B cell (primary cell): Measurements from ENCODE around the gene PYROXD2. TPM values are rescaled to one million over a fixed set of nuclear protein-coding genes. Genes with fewer than 3 reads are reported as not detected.
"Not testable (repeated sequence)": the region's sequence is repeated elsewhere in the genome, so short reads cannot be mapped to it uniquely, and the experiment has no call there.

ENCODE experiments used
- ATAC-seq: fragments of 200-7000 bp; cut with Tn5 transposase; one replicate; pipeline ENCODE4 v1.10.0; 2021; ENCODE audit warnings: low read depth, mild to moderate bottlenecking, moderate number of reproducible peaks, moderate library complexity
- CTCF ChIA-PET: fragments of 350-600 bp; sonication (Branson Sonifier 250); formaldehyde crosslinking; loops from one replicate; lab custom pipeline; 2021; ENCODE audit warnings: antibody characterized with exemption, inconsistent platforms; lab: Charles Lee
- POLR2A ChIA-PET: fragments of 350-600 bp; sonication (Branson Sonifier 250); formaldehyde crosslinking; loops from one replicate; lab custom pipeline; 2021; ENCODE audit warnings: antibody characterized with exemption; lab: Charles Lee
- DNase-seq: peaks from one replicate; pipeline ENCODE4 v3.0.0; 2013
- H2AFZ ChIP-seq: 2 replicates; pipeline ENCODE4 v1.6.1; 2012; ENCODE audit warnings: mild to moderate bottlenecking, low read depth, low read length; ENCODE audit not compliant: insufficient read depth, poor library complexity, severe bottlenecking
- H3K27ac ChIP-seq, 2 donors: 1 replicate in 1 of 2; 2 replicates in 1 of 2; pipeline ENCODE4 v1.5.1; 2012 to 2013; ENCODE audit warnings: low read length in 2 of 2, mild to moderate bottlenecking in 2 of 2, moderate library complexity in 1 of 2
- H3K27me3 ChIP-seq, 4 experiments: fragments of 200-600 bp in 1 of 4; sonication (generic) in 1 of 4; replicated peaks in 1 of 4; 1 replicate in 2 of 4; 2 replicates in 2 of 4; pipeline versions ENCODE4 v1.6.1 to v1.7.0; 2013 to 2016; ENCODE audit warnings: low read length in 3 of 4, mild to moderate bottlenecking in 2 of 4, mixed read lengths in 1 of 4, moderate library complexity in 1 of 4; ENCODE audit not compliant: insufficient read depth in 4 of 4, control insufficient read depth in 3 of 4; ENCODE audit errors: control extremely low read depth in 1 of 4
- H3K36me3 ChIP-seq, 2 experiments: replicated peaks in 1 of 2; 1 replicate in 1 of 2; 2 replicates in 1 of 2; pipeline versions ENCODE4 v1.6.1 to v1.7.1; 2013; ENCODE audit warnings: low read length in 1 of 2; ENCODE audit not compliant: insufficient read depth in 2 of 2, control insufficient read depth in 1 of 2; ENCODE audit errors: control extremely low read depth in 1 of 2, extremely low read depth in 1 of 2
- H3K4me1 ChIP-seq, 2 donors: fragments of 200-600 bp in 1 of 2; sonication (generic) in 1 of 2; 1 replicate in 1 of 2; 2 replicates in 1 of 2; pipeline versions ENCODE4 v1.5.1 to v1.6.1; 2013 to 2017; ENCODE audit warnings: low read length in 2 of 2; ENCODE audit not compliant: control insufficient read depth in 2 of 2, insufficient read depth in 2 of 2
- H3K4me2 ChIP-seq: replicated peaks from 2 replicates; pipeline ENCODE3; 2012; ENCODE audit warnings: mild to moderate bottlenecking, low read depth, low read length; ENCODE audit not compliant: poor library complexity, severe bottlenecking
- H3K4me3 ChIP-seq, 5 experiments: fragments of 200-600 bp in 1 of 5; sonication (generic) in 1 of 5; 1 replicate in 3 of 5; 2 replicates in 2 of 5; pipeline versions ENCODE4 v1.5.1 to v1.7.0; 2011 to 2016; ENCODE audit warnings: low read length in 4 of 5, mild to moderate bottlenecking in 4 of 5, low read depth in 2 of 5, control low read depth in 1 of 5, moderate library complexity in 1 of 5; ENCODE audit not compliant: insufficient read depth in 1 of 5; ENCODE audit errors: control extremely low read depth in 1 of 5, extremely low read depth in 1 of 5
- H3K79me2 ChIP-seq: fragments of 200-600 bp; sonication (generic); one replicate; pipeline ENCODE4 v1.6.0; 2016; ENCODE audit warnings: low read length; ENCODE audit not compliant: control insufficient read depth, insufficient read depth
- H3K9ac ChIP-seq: fragments of 200-600 bp; sonication (generic); 2 replicates; pipeline ENCODE4 v1.6.1; 2017; ENCODE audit warnings: mild to moderate bottlenecking, low read length, moderate library complexity
- H3K9me3 ChIP-seq, 3 donors: one replicate each; pipeline versions ENCODE4 v1.6.1 to v1.7.1; 2013; ENCODE audit warnings: low read length in 2 of 3; ENCODE audit not compliant: control insufficient read depth in 2 of 3, insufficient read depth in 1 of 3; ENCODE audit errors: control extremely low read depth in 1 of 3
- H4K20me1 ChIP-seq: 2 replicates; pipeline ENCODE4 v1.6.0; 2012; ENCODE audit warnings: mild to moderate bottlenecking, low read length; ENCODE audit not compliant: insufficient read depth, control insufficient read depth, poor library complexity, severe bottlenecking
- H3K27ac Mint-ChIP-seq: one replicate; pipeline ENCODE4 v1.8.0; 2021; ENCODE audit warnings: mixed read lengths
- H3K27me3 Mint-ChIP-seq: one replicate; pipeline ENCODE4 v1.8.0; 2021; ENCODE audit warnings: mixed read lengths
- H3K4me1 Mint-ChIP-seq: one replicate; pipeline ENCODE4 v1.8.0; 2021; ENCODE audit warnings: mixed read lengths
- H3K4me3 Mint-ChIP-seq: one replicate; pipeline ENCODE4 v1.8.0; 2021; ENCODE audit warnings: mixed read lengths
- H3K9me3 Mint-ChIP-seq: one replicate; pipeline ENCODE4 v1.8.0; 2022; ENCODE audit warnings: mixed read lengths; ENCODE audit not compliant: insufficient read depth
- EZH2 ChIP-seq: IDR thresholded peaks from 2 replicates; pipeline ENCODE4 v1.6.1; 2012; ENCODE audit warnings: borderline replicate concordance, low read depth, mild to moderate bottlenecking, moderate library complexity, low read length; ENCODE audit not compliant: insufficient read depth, poor library complexity, severe bottlenecking
- WGBS: methylation state at CpG from one replicate; pipeline ENCODE4 v1.1.5; 2013; ENCODE audit warnings: missing lambda C conversion rate; ENCODE audit not compliant: insufficient coverage; 5-methylcytosine and 5-hydroxymethylcytosine counted together
- intact Hi-C: fragments of 100-400 bp; cut with micrococcal nuclease; formaldehyde crosslinking; loops from one replicate; pipeline ENCODE4 v1.10.0; 2022
- polyA plus RNA-seq: library from polyadenylated mRNA; depleted of rRNA; stranded (reverse); fragments of >200 nt; gene quantifications from 2 replicates; pipeline ENCODE4 v1.2.3, GENCODE V29; 2012
- total RNA-seq, 2 donors: library from RNA; stranded (reverse); fragments of 120-200 nt in 1 of 2; gene quantifications; 1 replicate in 1 of 2; 2 replicates in 1 of 2; pipeline versions ENCODE4 v1.2.3 to v1.2.4, GENCODE V29; 2013 to 2022
- TF ChIP-seq, protein P1 (sequence below): fragments of 200-600 bp; IDR thresholded peaks from one replicate; pipeline ENCODE4 v1.8.0; 2022; ENCODE audit warnings: antibody characterized with exemption, mild to moderate bottlenecking

Gene PYROXD2
- total and polyA plus RNA-seq, 2 donors (not counting 1 experiment from before 2014, with no cell fraction given): 25.1 to 960 TPM

- H3K36me3 ChIP-seq: no peaks in the 10 kb centered on the region
- peaks cover 8% of the 10 kb centered on the region for H3K9me3 Mint-ChIP-seq
- peaks cover 12% of the 10 kb centered on the region for H3K27me3 Mint-ChIP-seq
- no peaks in the 10 kb centered on the region for H3K27me3 ChIP-seq
- DNase-seq: no peak
- no peak overlapping the region for H3K9ac ChIP-seq
- no peak overlapping the region for H3K4me2 ChIP-seq
- no peaks in the 10 kb centered on the region for H4K20me1 ChIP-seq
- H3K27ac ChIP-seq: no peak overlapping the region
- ATAC-seq: no peak
- H3K27ac Mint-ChIP-seq: no peak overlapping the region
- H3K9me3 ChIP-seq: peaks cover 0 to 20% (median 11%) of the 10 kb centered on the region in 3 donors
- 90% methylated on average over 2 of the region's 6 CpGs for WGBS
- peaks cover 43% of the 10 kb centered on the region for H3K4me1 Mint-ChIP-seq
- ChIA-PET POLR2A (no interaction called here), CTCF (no interaction called here)
- no peaks in the 10 kb centered on the region for H3K79me2 ChIP-seq
- intact Hi-C loops: no loop called here
- TF ChIP-seq EZH2: no peak
- TF ChIP-seq, protein P1, sequence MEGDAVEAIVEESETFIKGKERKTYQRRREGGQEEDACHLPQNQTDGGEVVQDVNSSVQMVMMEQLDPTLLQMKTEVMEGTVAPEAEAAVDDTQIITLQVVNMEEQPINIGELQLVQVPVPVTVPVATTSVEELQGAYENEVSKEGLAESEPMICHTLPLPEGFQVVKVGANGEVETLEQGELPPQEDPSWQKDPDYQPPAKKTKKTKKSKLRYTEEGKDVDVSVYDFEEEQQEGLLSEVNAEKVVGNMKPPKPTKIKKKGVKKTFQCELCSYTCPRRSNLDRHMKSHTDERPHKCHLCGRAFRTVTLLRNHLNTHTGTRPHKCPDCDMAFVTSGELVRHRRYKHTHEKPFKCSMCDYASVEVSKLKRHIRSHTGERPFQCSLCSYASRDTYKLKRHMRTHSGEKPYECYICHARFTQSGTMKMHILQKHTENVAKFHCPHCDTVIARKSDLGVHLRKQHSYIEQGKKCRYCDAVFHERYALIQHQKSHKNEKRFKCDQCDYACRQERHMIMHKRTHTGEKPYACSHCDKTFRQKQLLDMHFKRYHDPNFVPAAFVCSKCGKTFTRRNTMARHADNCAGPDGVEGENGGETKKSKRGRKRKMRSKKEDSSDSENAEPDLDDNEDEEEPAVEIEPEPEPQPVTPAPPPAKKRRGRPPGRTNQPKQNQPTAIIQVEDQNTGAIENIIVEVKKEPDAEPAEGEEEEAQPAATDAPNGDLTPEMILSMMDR: no peak
- no peak overlapping the region for H3K4me3 Mint-ChIP-seq
- H2AFZ ChIP-seq: no peak overlapping the region
- no peak overlapping the region for H3K4me3 ChIP-seq
- H3K4me1 ChIP-seq: peaks cover 21 to 25% of the 10 kb centered on the region in 2 donors
Observed at GRCh38 chr10:98346847-98347246, 68.1 kb downstream of the PYROXD2 start.

- Histone ChIP-seq H3K27ac (no peak overlapping the region), H3K36me3 (no peaks in the 10 kb centered on the region), H3K9ac (no peak overlapping the region), H2AFZ (no peak overlapping the region), H3K9me3 (peaks cover 0 to 20% (median 11%) of the 10 kb centered on the region in 3 donors), H3K4me2 (no peak overlapping the region), H3K79me2 (no peaks in the 10 kb centered on the region), H3K27me3 (no peaks in the 10 kb centered on the region), H3K4me1 (peaks cover 38 to 42% of the 10 kb centered on the region in 2 donors), H3K4me3 (no peak overlapping the region), H4K20me1 (no peaks in the 10 kb centered on the region)
- CTCF ChIA-PET: no interaction called here
- 72% methylated on average over 5 of the region's 6 CpGs for WGBS
- intact Hi-C loops: no loop called here
- Mint-ChIP-seq H3K27me3 (peaks cover 11% of the 10 kb centered on the region), H3K27ac (no peak overlapping the region), H3K9me3 (peaks cover 8% of the 10 kb centered on the region), H3K4me3 (no peak overlapping the region), H3K4me1 (peaks cover 52% of the 10 kb centered on the region)
- DNase-seq (no peak), ATAC-seq (no peak)
- TF ChIP-seq, protein P1: no peak
- TF ChIP-seq EZH2: no peak
- POLR2A ChIA-PET: no interaction called here
Observed at GRCh38 chr10:98344589-98345038, 70.4 kb downstream of the PYROXD2 start.

- H3K9me3 Mint-ChIP-seq, H3K27ac Mint-ChIP-seq, H3K27ac ChIP-seq, H2AFZ ChIP-seq, H4K20me1 ChIP-seq, H3K9ac ChIP-seq, H3K27me3 ChIP-seq, ATAC-seq, intact Hi-C loops, H3K36me3 ChIP-seq, H3K79me2 ChIP-seq, CTCF ChIA-PET, POLR2A ChIA-PET, H3K4me3 ChIP-seq, DNase-seq, H3K4me2 ChIP-seq: not testable (repeated sequence)
- Mint-ChIP-seq H3K4me1 (peaks cover 46% of the 10 kb centered on the region), H3K27me3 (peaks cover 10% of the 10 kb centered on the region), H3K4me3 (peak overlapping the region; percentile 39)
- Histone ChIP-seq H3K9me3 (peaks cover 0 to 11% (median under 1%) of the 10 kb centered on the region in 3 donors), H3K4me1 (peaks cover 38% of the 10 kb centered on the region in 2 donors)
- WGBS: 93% methylated on average over 6 of the region's 10 CpGs
Observed at GRCh38 chr10:98341701-98342100, 73.3 kb downstream of the PYROXD2 start.
